DND-41 (cell line): Measurements from ENCODE around the gene ZNF600.
A peak's percentile ranks its signal among the peaks of the same experiment; 100 is the strongest.
"Not testable (repeated sequence)": the region's sequence is repeated elsewhere in the genome, so short reads cannot be mapped to it uniquely, and the experiment has no call there.

Experiments used
- EZH2 ChIP-seq: IDR thresholded peaks from 3 replicates; pipeline ENCODE4 v1.6.1; 2012; ENCODE audit warnings: borderline replicate concordance, low read depth, mild to moderate bottlenecking, moderate library complexity, low read length, inconsistent platforms; ENCODE audit not compliant: severe bottlenecking
- TF ChIP-seq, protein P1 (sequence below): IDR thresholded peaks from 2 replicates; pipeline ENCODE4 v1.5.1; 2012; ENCODE audit warnings: borderline replicate concordance, low read length, moderate library complexity, mild to moderate bottlenecking; ENCODE audit not compliant: poor library complexity, severe bottlenecking; ENCODE audit errors: extremely low read depth

DNA sequence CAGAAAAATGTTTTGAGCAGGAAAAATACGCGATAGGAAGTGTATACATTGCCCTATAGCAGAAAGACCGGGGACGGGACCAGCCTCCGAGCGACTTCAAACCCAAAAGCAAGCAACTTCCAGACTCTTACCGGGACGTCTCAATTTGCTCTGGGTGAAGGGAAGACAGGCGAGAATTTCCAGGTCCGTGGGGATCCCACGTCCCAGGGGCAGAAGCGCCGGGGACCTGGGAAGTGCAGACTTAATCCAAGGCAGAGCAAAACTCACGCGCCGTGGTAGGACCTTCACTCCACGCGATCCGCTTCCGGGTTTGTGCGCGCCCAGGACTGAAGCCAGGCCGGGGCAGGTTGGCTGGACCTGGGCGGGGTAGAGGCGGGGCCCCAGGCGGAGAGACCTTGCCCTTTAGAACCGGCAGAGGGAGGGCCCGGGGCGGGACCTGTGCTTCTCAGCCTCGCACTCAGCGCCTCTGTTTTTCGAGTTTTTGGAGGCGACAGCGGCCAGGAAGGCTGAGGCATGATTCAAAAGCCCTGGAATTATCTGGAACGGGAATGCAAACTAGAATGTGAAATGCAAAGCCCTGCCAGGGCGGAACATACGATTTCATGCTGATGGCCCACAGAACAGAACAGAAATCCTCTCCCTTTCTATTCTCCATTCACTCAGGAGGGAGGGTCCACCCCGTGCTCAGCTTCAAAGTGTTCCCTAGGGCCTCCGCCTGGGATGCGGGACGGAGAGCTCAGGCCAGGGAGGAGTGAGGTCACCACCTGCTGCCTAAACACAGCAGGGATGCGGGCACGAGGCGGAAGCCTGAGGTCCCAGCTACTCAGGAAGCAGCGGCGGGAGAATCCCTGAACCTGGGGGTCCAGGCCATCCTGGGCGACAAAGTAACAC, at the start of gene ZNF600:
- TF ChIP-seq, protein P1, sequence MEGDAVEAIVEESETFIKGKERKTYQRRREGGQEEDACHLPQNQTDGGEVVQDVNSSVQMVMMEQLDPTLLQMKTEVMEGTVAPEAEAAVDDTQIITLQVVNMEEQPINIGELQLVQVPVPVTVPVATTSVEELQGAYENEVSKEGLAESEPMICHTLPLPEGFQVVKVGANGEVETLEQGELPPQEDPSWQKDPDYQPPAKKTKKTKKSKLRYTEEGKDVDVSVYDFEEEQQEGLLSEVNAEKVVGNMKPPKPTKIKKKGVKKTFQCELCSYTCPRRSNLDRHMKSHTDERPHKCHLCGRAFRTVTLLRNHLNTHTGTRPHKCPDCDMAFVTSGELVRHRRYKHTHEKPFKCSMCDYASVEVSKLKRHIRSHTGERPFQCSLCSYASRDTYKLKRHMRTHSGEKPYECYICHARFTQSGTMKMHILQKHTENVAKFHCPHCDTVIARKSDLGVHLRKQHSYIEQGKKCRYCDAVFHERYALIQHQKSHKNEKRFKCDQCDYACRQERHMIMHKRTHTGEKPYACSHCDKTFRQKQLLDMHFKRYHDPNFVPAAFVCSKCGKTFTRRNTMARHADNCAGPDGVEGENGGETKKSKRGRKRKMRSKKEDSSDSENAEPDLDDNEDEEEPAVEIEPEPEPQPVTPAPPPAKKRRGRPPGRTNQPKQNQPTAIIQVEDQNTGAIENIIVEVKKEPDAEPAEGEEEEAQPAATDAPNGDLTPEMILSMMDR: peak; percentile 4
- not testable (repeated sequence) for TF ChIP-seq EZH2
